Heart left ventricle (tissue), 13 donors: ENCODE results near the gene STON2.

Experiments
- POLR2A ChIP-seq, 2 donors: fragments of 450-650 bp; IDR thresholded peaks; one replicate each; pipeline ENCODE4 v1.6.1; 2017; ENCODE audit warnings: antibody characterized with exemption in 2 of 2, mild to moderate bottlenecking in 2 of 2, moderate library complexity in 2 of 2
- TF ChIP-seq, protein P1 (sequence below), 12 donors: fragments of 200-600 bp; sonication (generic) in 4 of 12; IDR thresholded peaks; one replicate each; pipeline versions ENCODE4 v1.5.0 to v1.8.0; 2018 to 2022; ENCODE audit warnings: antibody characterized with exemption in 12 of 12, mild to moderate bottlenecking in 5 of 12
- donor health status: ischemic (EF 13 %, LVEDD 7.1; RV severe dilation, severe dysfunction).
- donor health status: DM: no; HTN: yes; CAD: no.
- donor health status: DM: no; HTN: no; CAD: no.
- donor health status: ischemic (EF 25% LVEDD 6.9; RV normal size, moderate dysfunction).
- donor health status: ischemic (EF 25% LVEDD 5.7; RV mildly dilated, moderate dysfunction).
- donor health status: ischemic (EF 35%, LVEDD 5.7; RV mildly dilated, moderate dysfunction).
- donor health status: nonischemic (EF 11% LVEDD 7.7; RV severe dilation, severe dysfunction).
- donor health status: DM: yes; HTN: yes; CAD: no.
- donor health status: PGD.
- donor health status: ischemic (EF 29% LVEDD 5.4; RV normal size, mild dysfunction).
- donor health status: nonischemic (EF 23%, LVEDD 6.1; RV moderate dilation, normal function).

DNA sequence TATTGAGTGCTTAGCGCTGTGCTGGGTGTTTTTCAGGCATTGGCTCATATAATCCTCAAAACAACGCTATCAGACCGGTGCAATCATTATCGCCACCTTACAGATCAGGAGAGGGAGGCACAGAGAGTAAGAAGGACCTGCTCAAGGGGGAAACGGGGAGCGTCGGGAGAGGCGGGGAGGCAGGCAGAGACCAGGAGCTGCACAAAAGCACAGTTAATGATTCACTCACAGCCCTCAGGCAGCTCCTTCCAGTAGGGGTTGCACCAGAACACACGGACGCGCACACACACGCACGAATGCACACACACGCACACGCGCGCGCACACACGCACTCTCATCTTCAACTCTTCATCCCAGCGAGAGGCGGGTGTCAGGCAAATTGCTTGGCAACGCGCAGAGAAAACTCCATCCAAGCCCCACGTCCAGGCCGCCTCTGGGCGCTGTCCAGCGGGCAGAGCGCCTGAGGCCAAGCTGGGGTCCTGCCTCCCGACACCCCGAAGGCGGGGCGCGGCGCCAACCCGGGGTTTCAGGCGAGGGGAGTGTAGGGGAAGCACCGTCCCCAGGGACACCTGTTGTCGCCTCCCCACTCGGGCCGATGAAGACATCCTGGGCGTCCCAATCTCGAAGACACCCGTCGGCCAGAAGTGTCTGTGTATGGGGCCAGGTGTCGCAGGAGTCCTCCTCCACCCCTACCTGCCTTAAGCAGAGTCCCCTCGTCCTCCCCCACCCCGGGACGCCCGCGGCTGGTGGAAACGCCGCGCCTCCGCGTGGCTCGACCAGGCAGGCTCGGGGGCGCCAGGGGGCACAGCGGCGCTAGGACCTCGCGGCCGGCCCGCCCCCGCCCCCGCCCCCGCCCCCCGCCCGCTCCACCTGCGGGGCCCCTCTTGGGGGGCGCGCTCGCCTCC lies 35.5 kb upstream of the STON2 start:
- no peak for TF ChIP-seq POLR2A (IDR thresholded peaks at IDR 0.05)
- TF ChIP-seq, protein P1, sequence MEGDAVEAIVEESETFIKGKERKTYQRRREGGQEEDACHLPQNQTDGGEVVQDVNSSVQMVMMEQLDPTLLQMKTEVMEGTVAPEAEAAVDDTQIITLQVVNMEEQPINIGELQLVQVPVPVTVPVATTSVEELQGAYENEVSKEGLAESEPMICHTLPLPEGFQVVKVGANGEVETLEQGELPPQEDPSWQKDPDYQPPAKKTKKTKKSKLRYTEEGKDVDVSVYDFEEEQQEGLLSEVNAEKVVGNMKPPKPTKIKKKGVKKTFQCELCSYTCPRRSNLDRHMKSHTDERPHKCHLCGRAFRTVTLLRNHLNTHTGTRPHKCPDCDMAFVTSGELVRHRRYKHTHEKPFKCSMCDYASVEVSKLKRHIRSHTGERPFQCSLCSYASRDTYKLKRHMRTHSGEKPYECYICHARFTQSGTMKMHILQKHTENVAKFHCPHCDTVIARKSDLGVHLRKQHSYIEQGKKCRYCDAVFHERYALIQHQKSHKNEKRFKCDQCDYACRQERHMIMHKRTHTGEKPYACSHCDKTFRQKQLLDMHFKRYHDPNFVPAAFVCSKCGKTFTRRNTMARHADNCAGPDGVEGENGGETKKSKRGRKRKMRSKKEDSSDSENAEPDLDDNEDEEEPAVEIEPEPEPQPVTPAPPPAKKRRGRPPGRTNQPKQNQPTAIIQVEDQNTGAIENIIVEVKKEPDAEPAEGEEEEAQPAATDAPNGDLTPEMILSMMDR (IDR thresholded peaks at IDR 0.05): no peak
